Astrocyte (in vitro differentiated cells and primary cell): Measurements from ENCODE around the gene TAPBP. TPM values are rescaled to one million over a fixed set of nuclear protein-coding genes. Genes with fewer than 3 reads are reported as not detected.

Source experiments
- DNase-seq: peaks from one replicate; pipeline ENCODE4 v3.0.0-alpha.2; 2010; ENCODE audit warnings: low read depth
- FAIRE-seq: peaks from 2 replicates; lab custom pipeline; 2011; peaks lifted over from hg19 to GRCh38; lab: Jason Lieb, UNC
- H2AFZ ChIP-seq: 2 replicates; pipeline ENCODE4 v1.6.0; 2012; ENCODE audit warnings: low read depth, low read length, inconsistent platforms
- H3K27ac ChIP-seq: 2 replicates; pipeline ENCODE4 v1.5.1; 2011; ENCODE audit warnings: low read depth, low read length, inconsistent platforms
- H3K27me3 ChIP-seq: 2 replicates; pipeline ENCODE4 v1.6.0; 2011; ENCODE audit warnings: low read length, inconsistent platforms; ENCODE audit not compliant: insufficient read depth
- H3K36me3 ChIP-seq: 2 replicates; pipeline ENCODE4 v1.5.1; 2011; ENCODE audit warnings: low read length, inconsistent platforms; ENCODE audit not compliant: insufficient read depth
- H3K4me1 ChIP-seq: 2 replicates; pipeline ENCODE4 v1.5.1; 2011; ENCODE audit warnings: low read length, inconsistent platforms; ENCODE audit not compliant: insufficient read depth
- H3K4me2 ChIP-seq: 2 replicates; pipeline ENCODE4 v1.6.0; 2012; ENCODE audit warnings: low read length, inconsistent platforms
- H3K4me3 ChIP-seq: 2 replicates; pipeline ENCODE4 v1.5.1; 2011; ENCODE audit warnings: low read depth, mild to moderate bottlenecking, low read length, inconsistent platforms; ENCODE audit not compliant: insufficient read depth
- H3K79me2 ChIP-seq: 2 replicates; pipeline ENCODE4 v1.6.0; 2012; ENCODE audit warnings: mild to moderate bottlenecking, low read length, inconsistent platforms; ENCODE audit not compliant: insufficient read depth
- H3K9ac ChIP-seq: 2 replicates; pipeline ENCODE4 v1.6.0; 2012; ENCODE audit warnings: mild to moderate bottlenecking, low read length, inconsistent platforms
- H3K9me3 ChIP-seq: 2 replicates; pipeline ENCODE4 v1.5.1; 2012; ENCODE audit warnings: low read depth, mild to moderate bottlenecking, low read length, inconsistent platforms; ENCODE audit not compliant: insufficient read depth
- H4K20me1 ChIP-seq: 2 replicates; pipeline ENCODE4 v1.6.0; 2012; ENCODE audit warnings: low read length, inconsistent platforms; ENCODE audit not compliant: insufficient read depth
- H3K27ac Mint-ChIP-seq: one replicate; pipeline ENCODE4 v1.8.0; 2021; ENCODE audit warnings: mild to moderate bottlenecking, mixed read lengths; ENCODE audit not compliant: unreplicated experiment
- H3K27me3 Mint-ChIP-seq: one replicate; pipeline ENCODE4 v1.8.0; 2021; ENCODE audit warnings: low read depth, mixed read lengths; ENCODE audit not compliant: unreplicated experiment
- H3K36me3 Mint-ChIP-seq: one replicate; pipeline ENCODE4 v1.8.0; 2021; ENCODE audit warnings: low read depth, mixed read lengths; ENCODE audit not compliant: unreplicated experiment
- H3K4me1 Mint-ChIP-seq: one replicate; pipeline ENCODE4 v1.8.0; 2021; ENCODE audit warnings: low read depth, mixed read lengths; ENCODE audit not compliant: unreplicated experiment
- H3K4me3 Mint-ChIP-seq: one replicate; pipeline ENCODE4 v1.8.0; 2021; ENCODE audit warnings: mild to moderate bottlenecking, moderate library complexity, mixed read lengths; ENCODE audit not compliant: unreplicated experiment
- H3K9me3 Mint-ChIP-seq: one replicate; pipeline ENCODE4 v1.8.0; 2021; ENCODE audit warnings: mild to moderate bottlenecking, mixed read lengths; ENCODE audit not compliant: unreplicated experiment
- EZH2 ChIP-seq: IDR thresholded peaks from 2 replicates; pipeline ENCODE4 v1.6.1; 2012; ENCODE audit warnings: mild to moderate bottlenecking, low read length, inconsistent platforms; ENCODE audit not compliant: insufficient read depth
- total RNA-seq: library from RNA; stranded (reverse); gene quantifications from 2 replicates; pipeline ENCODE4 v1.2.1, GENCODE V29; 2021
- TF ChIP-seq, protein P1 (sequence below): IDR thresholded peaks from 2 replicates; pipeline ENCODE4 v1.5.1; 2011; ENCODE audit warnings: low read depth, mild to moderate bottlenecking, inconsistent platforms, low read length, moderate library complexity; ENCODE audit not compliant: insufficient read depth

The TAPBP gene
- total RNA-seq, 1 donor from 2014 or later: 128 TPM

GRCh38 chr6:33339193-33339592 lies 25.3 kb upstream of the TAPBP start:
- Histone ChIP-seq H2AFZ (no peak overlapping the region), H3K4me3 (no peak overlapping the region), H3K79me2 (no peaks in the 10 kb centered on the region), H3K27me3 (no peaks in the 10 kb centered on the region), H3K27ac (no peak overlapping the region), H4K20me1 (no peaks in the 10 kb centered on the region), H3K4me1 (no peaks in the 10 kb centered on the region), H3K4me2 (no peak overlapping the region), H3K9me3 (no peaks in the 10 kb centered on the region), H3K9ac (no peak overlapping the region), H3K36me3 (no peaks in the 10 kb centered on the region)
- peaks cover 18% of the 10 kb centered on the region for H3K27me3 Mint-ChIP-seq
- FAIRE-seq: no peak
- H3K4me3 Mint-ChIP-seq: no peak overlapping the region
- TF ChIP-seq EZH2: no peak
- TF ChIP-seq, protein P1, sequence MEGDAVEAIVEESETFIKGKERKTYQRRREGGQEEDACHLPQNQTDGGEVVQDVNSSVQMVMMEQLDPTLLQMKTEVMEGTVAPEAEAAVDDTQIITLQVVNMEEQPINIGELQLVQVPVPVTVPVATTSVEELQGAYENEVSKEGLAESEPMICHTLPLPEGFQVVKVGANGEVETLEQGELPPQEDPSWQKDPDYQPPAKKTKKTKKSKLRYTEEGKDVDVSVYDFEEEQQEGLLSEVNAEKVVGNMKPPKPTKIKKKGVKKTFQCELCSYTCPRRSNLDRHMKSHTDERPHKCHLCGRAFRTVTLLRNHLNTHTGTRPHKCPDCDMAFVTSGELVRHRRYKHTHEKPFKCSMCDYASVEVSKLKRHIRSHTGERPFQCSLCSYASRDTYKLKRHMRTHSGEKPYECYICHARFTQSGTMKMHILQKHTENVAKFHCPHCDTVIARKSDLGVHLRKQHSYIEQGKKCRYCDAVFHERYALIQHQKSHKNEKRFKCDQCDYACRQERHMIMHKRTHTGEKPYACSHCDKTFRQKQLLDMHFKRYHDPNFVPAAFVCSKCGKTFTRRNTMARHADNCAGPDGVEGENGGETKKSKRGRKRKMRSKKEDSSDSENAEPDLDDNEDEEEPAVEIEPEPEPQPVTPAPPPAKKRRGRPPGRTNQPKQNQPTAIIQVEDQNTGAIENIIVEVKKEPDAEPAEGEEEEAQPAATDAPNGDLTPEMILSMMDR: no peak
- no peak for DNase-seq
- H3K4me1 Mint-ChIP-seq: no peaks in the 10 kb centered on the region
- no peaks in the 10 kb centered on the region for H3K9me3 Mint-ChIP-seq
- no peaks in the 10 kb centered on the region for H3K36me3 Mint-ChIP-seq
- no peak overlapping the region for H3K27ac Mint-ChIP-seq

- no peak overlapping the region for H3K4me3 ChIP-seq
- TF ChIP-seq, protein P1: no peak
- TF ChIP-seq EZH2: no peak
- no peaks in the 10 kb centered on the region for H3K27me3 ChIP-seq
- FAIRE-seq (no peak), DNase-seq (no peak)
- no peaks in the 10 kb centered on the region for H3K79me2 ChIP-seq
- H3K4me1 ChIP-seq: no peaks in the 10 kb centered on the region
- no peak overlapping the region for H3K4me2 ChIP-seq
- H3K36me3 Mint-ChIP-seq: no peaks in the 10 kb centered on the region
- no peaks in the 10 kb centered on the region for H3K4me1 Mint-ChIP-seq
- H3K9me3 Mint-ChIP-seq: no peaks in the 10 kb centered on the region
- no peak overlapping the region for H3K27ac Mint-ChIP-seq
- no peak overlapping the region for H3K4me3 Mint-ChIP-seq
- H4K20me1 ChIP-seq: no peaks in the 10 kb centered on the region
- H3K36me3 ChIP-seq: no peaks in the 10 kb centered on the region
- H3K9me3 ChIP-seq: no peaks in the 10 kb centered on the region
- no peak overlapping the region for H3K9ac ChIP-seq
- peaks cover 18% of the 10 kb centered on the region for H3K27me3 Mint-ChIP-seq
- H3K27ac ChIP-seq: no peak overlapping the region
- no peak overlapping the region for H2AFZ ChIP-seq
Measured at GRCh38 chr6:33336495-33336894, 22.6 kb upstream of the TAPBP start.

GRCh38 chr6:33335916-33336315 lies 22.0 kb upstream of the TAPBP start:
- Mint-ChIP-seq H3K4me1 (no peaks in the 10 kb centered on the region), H3K27ac (no peak overlapping the region), H3K9me3 (no peaks in the 10 kb centered on the region), H3K27me3 (peaks cover 18% of the 10 kb centered on the region), H3K36me3 (no peaks in the 10 kb centered on the region), H3K4me3 (no peak overlapping the region)
- Histone ChIP-seq H3K4me2 (no peak overlapping the region), H3K27ac (no peak overlapping the region), H3K79me2 (no peaks in the 10 kb centered on the region), H2AFZ (no peak overlapping the region), H3K9ac (no peak overlapping the region), H3K4me1 (no peaks in the 10 kb centered on the region), H4K20me1 (no peaks in the 10 kb centered on the region), H3K9me3 (no peaks in the 10 kb centered on the region), H3K36me3 (no peaks in the 10 kb centered on the region), H3K27me3 (no peaks in the 10 kb centered on the region), H3K4me3 (no peak overlapping the region)
- TF ChIP-seq, protein P1: no peak
- TF ChIP-seq EZH2: no peak
- FAIRE-seq (no peak), DNase-seq (no peak)
